Measurements from ENCODE around the gene ATG101.
A peak's percentile ranks its signal among the peaks of the same experiment; 100 is the strongest.

Gene ATG101

DNA sequence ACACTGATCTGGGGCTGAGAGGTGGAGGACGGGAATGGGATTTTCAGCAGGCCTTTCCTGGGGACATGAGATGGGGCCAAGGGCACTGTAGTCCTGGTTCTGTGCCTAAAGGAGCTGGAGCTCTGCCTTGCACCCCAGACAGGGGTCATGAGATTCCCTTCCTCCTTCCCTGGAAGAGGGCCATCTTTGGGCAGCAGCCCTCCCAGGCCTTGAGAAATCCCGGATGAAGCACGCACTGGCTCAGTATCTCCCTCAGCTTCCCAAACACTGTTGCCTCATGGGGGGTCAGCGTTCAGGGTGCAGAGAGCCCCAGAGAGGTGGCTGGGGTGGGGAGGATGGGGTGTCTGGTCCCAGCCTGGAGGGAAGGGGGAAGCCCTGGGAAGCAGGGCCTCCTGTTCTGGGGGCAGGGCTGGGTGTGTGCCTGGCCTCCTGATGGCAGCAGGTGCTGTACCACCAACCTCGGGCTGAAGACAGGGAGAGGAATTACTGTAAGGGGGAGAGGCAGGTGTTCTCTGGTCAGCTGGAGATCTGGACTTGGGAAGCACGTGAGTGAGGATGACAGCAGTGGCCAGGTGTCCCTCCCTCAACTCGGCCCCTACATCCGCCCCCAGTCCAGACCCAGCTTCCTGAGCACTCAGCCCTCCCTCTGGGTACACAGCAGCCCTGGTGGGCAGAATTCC, 26.9 kb upstream of the ATG101 start:
- no peak overlapping the region for H3K4me3 ChIP-seq (ENCODE audit: low read length)
- DNase-seq (ENCODE audit: low read depth) = no peak
- TF ChIP-seq, protein P1, sequence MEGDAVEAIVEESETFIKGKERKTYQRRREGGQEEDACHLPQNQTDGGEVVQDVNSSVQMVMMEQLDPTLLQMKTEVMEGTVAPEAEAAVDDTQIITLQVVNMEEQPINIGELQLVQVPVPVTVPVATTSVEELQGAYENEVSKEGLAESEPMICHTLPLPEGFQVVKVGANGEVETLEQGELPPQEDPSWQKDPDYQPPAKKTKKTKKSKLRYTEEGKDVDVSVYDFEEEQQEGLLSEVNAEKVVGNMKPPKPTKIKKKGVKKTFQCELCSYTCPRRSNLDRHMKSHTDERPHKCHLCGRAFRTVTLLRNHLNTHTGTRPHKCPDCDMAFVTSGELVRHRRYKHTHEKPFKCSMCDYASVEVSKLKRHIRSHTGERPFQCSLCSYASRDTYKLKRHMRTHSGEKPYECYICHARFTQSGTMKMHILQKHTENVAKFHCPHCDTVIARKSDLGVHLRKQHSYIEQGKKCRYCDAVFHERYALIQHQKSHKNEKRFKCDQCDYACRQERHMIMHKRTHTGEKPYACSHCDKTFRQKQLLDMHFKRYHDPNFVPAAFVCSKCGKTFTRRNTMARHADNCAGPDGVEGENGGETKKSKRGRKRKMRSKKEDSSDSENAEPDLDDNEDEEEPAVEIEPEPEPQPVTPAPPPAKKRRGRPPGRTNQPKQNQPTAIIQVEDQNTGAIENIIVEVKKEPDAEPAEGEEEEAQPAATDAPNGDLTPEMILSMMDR (conservative IDR thresholded peaks at IDR 0.05; ENCODE audit: low read length) = no peak

DNA sequence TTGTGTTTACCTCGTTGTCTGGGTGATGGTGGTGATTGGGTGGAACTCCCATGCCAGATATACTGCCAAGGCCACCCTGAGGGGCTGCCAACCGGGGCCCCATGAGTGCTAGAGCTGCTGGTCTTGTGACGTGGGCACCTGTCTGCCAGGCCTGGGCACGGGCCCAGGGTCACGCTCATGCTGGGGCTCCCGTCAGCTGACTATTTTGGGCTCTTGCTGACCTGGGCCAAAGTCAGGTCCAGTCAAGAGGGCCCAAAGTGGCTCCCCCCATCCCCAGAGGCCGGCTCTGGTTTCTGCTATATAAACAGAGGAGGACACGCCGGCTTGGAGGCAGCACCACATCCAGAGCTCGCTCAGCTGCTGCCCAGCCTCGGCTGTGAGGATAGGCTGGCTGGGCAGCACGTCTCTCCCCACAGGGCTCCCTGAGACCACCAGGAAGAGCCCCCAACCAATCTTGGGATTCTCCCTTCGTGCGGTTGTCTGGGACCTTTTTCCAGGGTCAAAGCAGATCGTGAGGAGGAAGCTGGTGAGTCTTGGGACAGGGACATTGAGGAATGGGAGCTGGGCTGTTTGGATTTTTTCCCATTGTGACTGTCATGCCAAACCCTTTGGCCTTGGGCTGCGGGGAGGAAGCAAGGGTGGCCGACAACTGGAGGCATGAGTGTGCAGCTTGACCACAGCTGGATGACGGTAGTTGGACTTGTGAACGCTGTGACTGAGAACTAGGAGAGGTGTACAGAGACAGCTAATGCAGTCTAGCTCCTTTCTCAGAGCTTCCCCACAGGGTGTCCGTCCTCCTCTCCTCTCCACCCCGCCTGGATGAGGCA, 26.2 kb upstream of the ATG101 start:
- H3K4me3 ChIP-seq (ENCODE audit: low read length) = peak overlapping the region; percentile 15
- peak; percentile 83 for DNase-seq (ENCODE audit: low read depth)
- TF ChIP-seq, protein P1 (conservative IDR thresholded peaks at IDR 0.05; ENCODE audit: low read length) = no peak

DNA sequence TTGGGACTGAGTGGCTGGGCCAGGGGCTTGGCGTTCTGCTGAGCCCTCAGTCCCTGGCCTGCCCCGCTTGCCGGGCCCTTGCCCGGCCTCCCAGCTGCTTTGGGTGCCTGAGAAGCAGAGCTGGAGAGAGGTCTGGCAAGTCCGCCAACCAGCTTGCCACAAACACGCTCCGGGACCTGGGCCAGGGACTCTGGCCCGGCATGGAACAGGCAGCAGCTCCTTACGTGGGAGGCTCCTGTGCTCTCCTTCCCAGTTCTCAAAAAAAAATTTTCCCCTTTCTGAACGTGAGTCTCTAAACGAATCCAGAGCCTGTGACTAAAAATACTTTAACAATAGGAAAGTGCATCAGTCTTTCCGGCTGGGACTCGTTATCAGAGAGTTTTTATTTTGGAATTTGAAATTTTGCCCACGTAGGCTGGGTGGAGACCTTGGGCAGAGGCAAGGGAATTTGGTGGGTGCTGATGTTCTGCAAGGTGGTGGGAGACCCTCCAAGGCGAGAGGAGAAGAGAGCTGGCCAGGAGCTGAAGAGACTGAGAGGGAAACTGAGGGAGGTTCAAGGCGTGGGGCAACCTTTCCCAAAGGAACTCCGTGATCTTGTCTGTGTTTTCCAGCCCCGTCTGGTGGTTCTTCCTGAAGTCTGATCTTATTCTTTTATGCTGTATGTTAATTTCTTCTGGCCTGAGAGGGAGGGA, 25.3 kb upstream of the ATG101 start:
- TF ChIP-seq, protein P1 (conservative IDR thresholded peaks at IDR 0.05; ENCODE audit: low read length) = no peak
- peak overlapping the region; percentile 15 for H3K4me3 ChIP-seq (ENCODE audit: low read length)
- DNase-seq (ENCODE audit: low read depth) = peak; percentile 98

DNA sequence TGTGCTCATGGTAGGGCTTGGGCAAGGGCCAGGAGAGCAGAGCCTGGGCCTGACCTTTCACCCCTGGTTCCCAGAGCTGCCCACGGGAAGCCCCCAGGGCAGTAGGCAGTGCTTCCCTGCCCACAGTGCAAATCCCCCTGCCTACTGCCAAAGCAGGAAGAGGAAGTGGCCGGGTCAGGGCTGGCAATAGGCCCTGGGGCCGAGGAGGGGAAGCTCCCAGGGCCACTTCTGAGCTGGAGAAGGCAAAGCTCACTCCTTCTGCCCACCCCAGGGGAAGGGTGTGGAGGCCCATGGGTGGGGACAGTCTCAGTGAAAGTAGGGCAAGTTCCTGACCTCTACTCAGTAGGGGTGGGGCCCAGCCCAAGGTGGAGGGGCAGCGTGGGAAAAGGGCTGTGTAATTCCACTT, 24.0 kb upstream of the ATG101 start:
- DNase-seq (ENCODE audit: low read depth) = no peak
- TF ChIP-seq, protein P1 (conservative IDR thresholded peaks at IDR 0.05; ENCODE audit: low read length) = no peak
- H3K4me3 ChIP-seq (ENCODE audit: low read length) = no peak overlapping the region

DNA sequence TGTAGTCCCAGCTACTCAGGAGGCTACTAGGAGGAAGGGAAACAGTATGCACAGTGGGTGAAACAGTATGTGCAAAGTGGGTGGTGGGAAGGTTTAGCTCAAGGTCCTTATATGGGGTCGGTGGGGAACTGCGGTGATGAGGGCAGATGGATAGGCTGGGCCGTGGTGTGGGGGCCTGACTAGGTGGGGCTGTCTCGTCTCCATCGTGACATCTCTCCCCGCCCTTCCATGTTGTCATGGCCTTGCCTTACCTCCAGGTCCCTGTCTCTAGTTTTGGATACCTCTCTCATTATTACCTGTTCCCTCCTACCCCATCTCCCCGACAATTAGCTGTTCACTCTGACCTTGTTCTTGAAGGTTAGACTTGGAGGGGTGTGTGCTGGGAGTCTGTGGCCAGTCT, 22.9 kb upstream of the ATG101 start:
- TF ChIP-seq, protein P1 (conservative IDR thresholded peaks at IDR 0.05; ENCODE audit: low read length) = no peak
- H3K4me3 ChIP-seq (ENCODE audit: low read length) = no peak overlapping the region
- no peak for DNase-seq (ENCODE audit: low read depth)

DNA sequence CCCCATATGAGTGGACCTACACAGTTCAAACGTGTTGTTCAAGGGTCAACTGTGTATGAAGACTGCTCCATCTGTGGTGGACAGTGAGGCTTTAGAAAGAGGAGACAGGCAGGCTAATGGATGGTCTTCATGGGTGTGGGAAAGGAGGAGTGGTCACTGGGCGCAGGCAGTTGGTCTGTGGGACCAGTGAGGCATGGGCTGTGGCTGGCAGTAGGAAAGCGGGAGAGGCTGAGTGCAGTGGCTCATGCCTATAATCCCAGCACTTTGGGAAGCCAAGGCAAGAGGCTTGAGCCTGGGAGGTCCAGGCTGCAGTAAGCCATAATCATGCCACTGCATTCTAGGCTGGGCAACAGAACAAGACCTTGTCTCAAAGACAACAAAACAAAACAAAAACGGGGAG, 20.5 kb upstream of the ATG101 start:
- H3K4me3 ChIP-seq (ENCODE audit: low read length) = no peak overlapping the region
- DNase-seq (ENCODE audit: low read depth) = no peak
- TF ChIP-seq, protein P1 (conservative IDR thresholded peaks at IDR 0.05; ENCODE audit: low read length) = no peak
